Lower leg skin (tissue), 3 donors: ENCODE measurements around the gene GALNT7.

Experiments
- CTCF ChIP-seq, 3 donors: fragments of 450-650 bp; IDR thresholded peaks; one replicate each; pipeline ENCODE4 v1.5.1; 2016; ENCODE audit warnings: antibody characterized with exemption in 3 of 3, mild to moderate bottlenecking in 3 of 3, moderate library complexity in 2 of 3
- POLR2A ChIP-seq, 2 donors: fragments of 450-650 bp; IDR thresholded peaks; one replicate each; pipeline ENCODE4 v1.6.1; 2016 to 2017; ENCODE audit warnings: antibody characterized with exemption in 2 of 2, mild to moderate bottlenecking in 1 of 2, moderate library complexity in 1 of 2

- no peak for TF ChIP-seq CTCF (IDR thresholded peaks at IDR 0.05)
- no peak for TF ChIP-seq POLR2A (IDR thresholded peaks at IDR 0.05)
Observed at GRCh38 chr4:173261052-173261451, 92.4 kb downstream of the GALNT7 start.
